HG03103 (cell line): ENCODE data around the gene GC.
"Not testable (repeated sequence)": the region's sequence is repeated elsewhere in the genome, so short reads cannot be mapped to it uniquely, and the experiment has no call there.

Experiments used
- ATAC-seq: cut with Tn5 transposase; IDR thresholded peaks from one replicate; pipeline ENCODE4 v1.9.1; 2021; ENCODE audit warnings: low read depth; ENCODE audit not compliant: unreplicated experiment

Gene GC

GRCh38 chr4:71783972-71784371 is at the start of gene GC:
TSS of gene GC (minus strand) at chr4:71784079. CDS start at chr4:71784018, 61 bp downstream.
- ATAC-seq: no peak

GRCh38 chr4:71833232-71833900 is 49.5 kb upstream of the GC start:
- no peak for ATAC-seq

GRCh38 chr4:71832049-71832448 is 48.2 kb upstream of the GC start:
- no peak for ATAC-seq

- no peak for ATAC-seq
These were observed 46.8 kb upstream of the GC start for GRCh38 chr4:71830497-71831190.

- ATAC-seq: no peak
These were observed 44.6 kb upstream of the GC start for GRCh38 chr4:71828470-71828869.

GRCh38 chr4:71827826-71828225 is 43.9 kb upstream of the GC start:
- ATAC-seq: no peak

- no peak for ATAC-seq
These were observed 32.9 kb upstream of the GC start for GRCh38 chr4:71816676-71817303.

GRCh38 chr4:71814433-71814832 is 30.6 kb upstream of the GC start:
- no peak for ATAC-seq

- ATAC-seq: not testable (repeated sequence)
These were observed 25.9 kb upstream of the GC start for GRCh38 chr4:71809805-71810204.

- no peak for ATAC-seq
These were observed 23.6 kb upstream of the GC start for GRCh38 chr4:71807469-71807868.

- not testable (repeated sequence) for ATAC-seq
These were observed 21.4 kb upstream of the GC start for GRCh38 chr4:71805230-71805629.

- not testable (repeated sequence) for ATAC-seq
These were observed 20.3 kb upstream of the GC start for GRCh38 chr4:71804017-71804697.

- no peak for ATAC-seq
These were observed 2.1 kb upstream of the GC start for GRCh38 chr4:71785959-71786358.

GRCh38 chr4:71784569-71785197 is 804 bp upstream of the GC start:
- ATAC-seq: no peak

GRCh38 chr4:71777891-71778290 is 6.0 kb downstream of the GC start:
- no peak for ATAC-seq

GRCh38 chr4:71775449-71775848 is 8.4 kb downstream of the GC start:
- no peak for ATAC-seq

- no peak for ATAC-seq
These were observed 9.7 kb downstream of the GC start for GRCh38 chr4:71774136-71774535.

GRCh38 chr4:71773004-71773403 is 10.9 kb downstream of the GC start:
- no peak for ATAC-seq

- no peak for ATAC-seq
These were observed 11.3 kb downstream of the GC start for GRCh38 chr4:71772592-71772991.

- ATAC-seq: no peak
These were observed 12.3 kb downstream of the GC start for GRCh38 chr4:71771613-71772012.

GRCh38 chr4:71769434-71769833 is 14.4 kb downstream of the GC start:
- no peak for ATAC-seq
